ENCODE data around the gene PDCD7. TPM values are rescaled to one million over a fixed set of nuclear protein-coding genes. Genes with fewer than 3 reads are reported as not detected.

PDCD7 gene
- total and polyA plus RNA-seq, 2 of the 13 experiments (the other 11 are each of a cell fraction or from before 2014, with no cell fraction given) = 10.1 to 14.7 TPM

- TF ChIP-seq ZBTB25 (CRISPR knock-in tag; IDR thresholded peaks at IDR 0.05) (peak; percentile 80), HNF4A (CRISPR knock-in tag; IDR thresholded peaks at IDR 0.05) (no peak), ZNF142 (CRISPR knock-in tag; IDR thresholded peaks at IDR 0.05) (no peak), KMT2A (CRISPR knock-in tag; IDR thresholded peaks at IDR 0.05) (peak; percentile 89), SIX1 (CRISPR knock-in tag; IDR thresholded peaks at IDR 0.05; ENCODE audit: borderline replicate concordance) (peak; percentile 52; the same call in 1 of the 2 replicates), MEF2D (CRISPR knock-in tag; IDR thresholded peaks at IDR 0.05) (peak; percentile 41; the same call in 1 of the 2 replicates), ZFP41 (CRISPR knock-in tag; IDR thresholded peaks at IDR 0.05; ENCODE audit: borderline replicate concordance) (no peak), E2F2 (CRISPR knock-in tag; IDR thresholded peaks at IDR 0.05; ENCODE audit: borderline replicate concordance) (no peak), ATF2 (CRISPR knock-in tag; IDR thresholded peaks at IDR 0.05) (0 out of 2 replicates have a peak, but pooled peaks have one; percentile 15), ZNF687 (CRISPR knock-in tag; IDR thresholded peaks at IDR 0.05) (peak; percentile 75; the same call in 1 of the 2 replicates), ZNF264 (CRISPR knock-in tag; IDR thresholded peaks at IDR 0.05) (no peak), ZNF274 (CRISPR knock-in tag; IDR thresholded peaks at IDR 0.05) (no peak), FOXK1 (CRISPR knock-in tag; IDR thresholded peaks at IDR 0.05; ENCODE audit: borderline replicate concordance, low read depth) (peak; percentile 79; the same call in 1 of the 2 replicates), ZNF775 (CRISPR knock-in tag; IDR thresholded peaks at IDR 0.05; ENCODE audit: borderline replicate concordance) (no peak), MIXL1 (CRISPR knock-in tag; IDR thresholded peaks at IDR 0.05) (peak; percentile 74), SAP130 (CRISPR knock-in tag; IDR thresholded peaks at IDR 0.05; ENCODE audit: low read depth) (peak; percentile 93)
These were observed at the start of gene PDCD7 (continued) for GRCh38 chr15:65133548-65134200.

Measured in HepG2 (cell line).